ENCODE measurements around the gene BMPR1A. TPM values are rescaled to one million over a fixed set of nuclear protein-coding genes. Genes with fewer than 3 reads are reported as not detected.
A peak's percentile ranks its signal among the peaks of the same experiment; 100 is the strongest.

Gene BMPR1A
- total RNA-seq, 1 donor from 2014 or later: 66.4 TPM

DNA sequence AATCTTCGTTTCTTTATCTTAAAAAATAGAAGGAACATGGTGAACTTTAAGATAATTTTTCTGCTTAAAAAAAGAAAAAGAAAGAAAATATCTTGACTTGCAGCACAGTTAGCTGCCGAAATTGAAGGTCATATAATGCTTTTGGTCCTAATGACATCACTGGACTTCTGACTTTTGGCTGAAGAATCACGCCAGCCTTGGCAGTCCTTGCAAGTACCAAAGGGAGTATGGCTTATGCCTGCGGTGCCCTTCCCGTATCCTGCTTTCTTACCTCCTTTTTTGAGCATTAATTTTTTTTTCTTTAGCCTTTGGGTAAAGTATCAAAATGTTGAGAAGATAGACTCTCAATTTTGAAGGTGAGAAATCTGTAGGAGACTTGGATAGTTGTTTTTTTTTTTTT, 7.0 kb downstream of the BMPR1A start:
- no peak for DNase-seq (ENCODE audit: low spot score)

DNA sequence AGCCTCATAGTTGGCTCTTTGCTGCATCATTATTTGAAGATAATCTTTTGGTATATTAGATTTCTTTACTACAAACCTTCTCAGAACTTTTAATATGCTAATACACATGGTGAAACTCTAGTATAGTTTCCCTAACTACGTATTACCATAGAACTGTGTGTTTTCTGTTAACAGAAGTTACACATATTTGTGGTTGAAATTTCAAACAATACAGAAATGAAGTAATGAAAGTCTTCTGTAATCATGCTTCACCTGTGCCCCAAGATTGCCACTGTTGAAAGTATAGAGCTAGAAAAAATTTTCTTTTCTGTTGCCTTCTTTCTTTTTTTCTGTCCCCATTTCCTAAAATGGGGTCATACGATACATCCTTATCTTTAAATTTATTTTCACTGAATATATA, 9.1 kb downstream of the BMPR1A start:
- no peak for DNase-seq (ENCODE audit: low spot score)

DNA sequence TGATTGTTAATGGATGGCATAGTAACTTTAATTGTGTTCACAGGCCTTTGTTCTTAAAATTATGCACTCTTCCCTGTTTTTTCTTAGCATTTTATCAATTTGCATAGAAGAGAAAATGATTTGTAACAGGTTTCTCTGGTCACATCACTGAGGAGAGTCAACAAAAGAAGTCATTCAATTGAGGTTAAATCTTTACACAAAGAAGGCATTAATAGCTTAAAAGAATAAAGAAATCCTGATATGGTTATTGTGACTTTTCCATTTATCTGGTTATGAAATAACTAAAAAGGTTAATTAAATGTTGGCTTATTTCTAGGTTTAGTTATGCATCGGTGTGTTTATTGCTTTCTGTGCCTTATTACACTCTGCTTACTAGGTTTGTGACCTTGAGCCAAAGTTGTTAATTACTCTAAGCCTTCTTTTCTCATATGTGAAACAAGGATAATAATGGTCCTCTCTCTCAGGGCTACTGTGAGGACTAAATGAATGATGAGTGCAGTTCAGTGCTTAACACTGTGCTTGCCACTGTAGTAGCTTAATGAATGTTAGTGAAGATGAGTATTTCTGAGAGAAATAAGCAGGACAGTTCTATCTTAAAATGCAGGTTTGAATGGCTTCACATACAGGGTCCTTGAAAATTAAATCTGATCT, 12.1 kb downstream of the BMPR1A start:
- no peak for DNase-seq (ENCODE audit: low spot score)

DNA sequence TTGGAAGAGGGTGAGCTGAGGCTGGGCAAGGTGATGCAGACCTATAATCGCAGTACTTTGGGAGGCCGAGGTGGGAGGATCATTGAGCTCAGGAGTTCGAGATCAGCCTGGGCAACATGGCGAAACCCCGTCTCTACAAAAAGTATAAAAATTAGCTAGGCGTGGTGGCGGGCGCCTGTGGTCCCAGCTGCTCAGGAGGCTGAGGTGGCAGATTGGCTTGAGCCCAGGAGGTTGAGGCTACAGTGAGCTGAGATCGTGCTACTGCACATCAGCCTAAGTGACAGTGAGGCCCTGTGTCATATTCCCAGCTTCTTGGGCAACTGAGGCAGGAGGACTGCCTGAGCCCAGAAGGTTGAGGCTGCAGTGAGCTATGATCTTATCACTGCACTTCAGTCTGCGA, 13.6 kb downstream of the BMPR1A start:
- DNase-seq (ENCODE audit: low spot score): no peak

- no peak for DNase-seq (ENCODE audit: low spot score)
Observed at GRCh38 chr10:86770412-86770960, 14.1 kb downstream of the BMPR1A start.

- peak; percentile 32 for DNase-seq (ENCODE audit: low spot score)
Observed at GRCh38 chr10:86773498-86773897, 17.1 kb downstream of the BMPR1A start.

DNA sequence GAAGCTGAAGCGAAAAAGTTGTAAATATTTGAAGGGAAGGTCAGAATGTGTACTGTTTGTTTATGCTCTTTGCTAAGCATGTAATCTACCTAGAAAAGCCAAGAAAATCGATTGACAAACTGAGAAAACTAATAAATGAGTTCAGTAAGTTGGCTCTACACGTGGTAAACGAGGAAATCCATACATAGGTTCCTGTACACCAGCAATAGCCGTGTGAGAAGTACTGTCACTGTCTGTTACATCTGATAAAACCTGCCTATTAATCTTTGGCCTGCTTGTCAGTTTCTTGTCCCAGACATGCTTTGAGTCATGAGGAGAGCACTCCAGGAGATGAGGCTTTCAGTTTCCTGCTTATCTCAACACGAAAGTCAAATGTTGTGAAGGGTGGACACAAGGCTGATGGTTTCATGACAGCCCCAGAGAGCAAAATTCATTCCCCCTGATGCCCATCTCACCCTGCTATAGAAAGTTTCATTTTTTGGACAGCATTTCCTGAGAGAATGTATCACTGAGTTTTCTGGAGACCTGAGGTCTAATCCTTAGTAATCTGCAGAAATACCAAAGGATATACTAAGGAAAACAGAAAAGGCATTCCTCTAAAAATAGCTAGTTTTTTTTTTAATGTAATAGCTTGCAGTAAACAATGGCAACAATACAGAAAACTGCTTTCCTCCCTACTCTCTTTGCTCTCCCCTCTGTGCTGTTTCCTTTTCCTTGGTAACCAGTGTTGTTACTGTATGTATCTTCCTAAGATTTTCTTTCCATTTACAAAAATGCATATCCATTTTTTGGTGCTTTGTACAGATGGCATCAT, 18.8 kb downstream of the BMPR1A start:
- peak; percentile 22 for DNase-seq (ENCODE audit: low spot score)

DNA sequence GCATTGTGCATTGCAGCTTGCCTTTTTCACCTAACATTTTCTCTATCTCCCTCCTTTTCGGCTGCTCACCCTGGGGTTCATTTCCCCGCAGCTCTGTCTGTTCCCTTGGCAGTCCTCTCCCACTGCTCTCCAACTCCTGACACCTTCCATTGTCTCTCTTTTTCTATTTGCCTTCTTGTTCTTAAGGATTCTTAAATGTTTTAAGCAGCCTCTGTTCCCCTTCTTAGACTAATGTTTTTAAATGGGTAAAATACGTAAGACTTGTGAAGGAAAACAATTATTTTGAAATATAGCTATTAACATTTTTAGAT, 19.4 kb downstream of the BMPR1A start:
- DNase-seq (ENCODE audit: low spot score): no peak

- no peak for DNase-seq (ENCODE audit: low spot score)
Observed at GRCh38 chr10:86779220-86780017, 23.0 kb downstream of the BMPR1A start.

DNA sequence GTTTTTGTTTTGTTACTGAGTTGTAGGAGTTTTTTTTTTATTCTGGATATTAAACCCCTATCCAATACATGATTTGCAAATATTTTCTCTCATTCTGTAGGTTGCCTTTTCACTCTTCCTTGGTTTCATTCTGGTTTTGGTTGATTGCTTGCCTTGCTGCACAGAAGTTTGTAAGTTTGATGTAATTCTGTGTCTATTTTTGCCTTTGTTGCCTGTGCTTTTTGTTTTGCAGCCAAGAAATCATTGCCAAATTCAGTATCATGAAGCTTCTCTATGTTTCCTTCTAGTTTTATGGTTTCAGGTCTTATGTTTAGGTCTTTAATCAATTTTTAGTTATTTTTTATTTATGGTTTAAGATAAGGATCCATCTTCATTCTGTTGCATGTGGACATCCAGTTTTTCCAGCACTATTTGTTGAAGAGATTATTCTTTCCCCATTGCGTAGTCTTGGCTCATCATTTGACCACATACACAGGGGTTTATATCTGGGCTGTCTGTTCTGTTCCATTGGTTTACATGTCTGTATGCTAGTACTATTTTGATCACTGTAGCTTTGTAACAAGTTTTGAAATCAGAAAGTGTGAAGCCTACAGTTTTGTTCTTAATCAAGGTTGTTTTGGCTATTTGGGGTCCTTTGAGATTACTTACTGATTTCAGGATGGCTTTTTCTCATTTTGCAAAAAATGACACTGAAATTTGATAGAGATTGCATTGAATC, 26.4 kb downstream of the BMPR1A start:
- no peak for DNase-seq (ENCODE audit: low spot score)

DNA sequence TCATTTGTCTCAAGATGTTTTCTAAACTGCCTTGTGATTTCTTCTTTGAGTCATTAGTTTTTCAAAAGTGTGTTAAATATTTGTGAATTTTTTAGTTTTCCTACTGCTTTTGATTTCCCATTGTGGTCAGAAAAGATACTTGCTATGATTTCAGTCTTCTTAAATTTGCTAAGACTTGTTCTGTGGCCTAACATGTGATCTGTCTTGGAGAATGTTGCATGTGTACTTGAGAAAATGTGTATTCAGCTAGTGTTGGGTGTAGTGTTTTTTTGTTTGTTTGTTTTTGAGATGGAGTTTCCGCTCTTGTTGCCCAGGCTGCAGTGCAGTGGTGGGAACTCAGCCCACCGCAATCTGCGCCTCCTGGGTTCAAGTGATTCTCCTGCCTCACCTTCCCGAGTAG, 28.6 kb downstream of the BMPR1A start:
- no peak for DNase-seq (ENCODE audit: low spot score)

GRCh38 chr10:86785968-86786367, 29.5 kb downstream of the BMPR1A start:
- DNase-seq (ENCODE audit: low spot score): no peak

GRCh38 chr10:86786368-86786767, 29.9 kb downstream of the BMPR1A start:
- no peak for DNase-seq (ENCODE audit: low spot score)

GRCh38 chr10:86790394-86790793, 34.0 kb downstream of the BMPR1A start:
- no peak for DNase-seq (ENCODE audit: low spot score)

- no peak for DNase-seq (ENCODE audit: low spot score)
Observed at GRCh38 chr10:86792461-86793167, 36.2 kb downstream of the BMPR1A start.

DNA sequence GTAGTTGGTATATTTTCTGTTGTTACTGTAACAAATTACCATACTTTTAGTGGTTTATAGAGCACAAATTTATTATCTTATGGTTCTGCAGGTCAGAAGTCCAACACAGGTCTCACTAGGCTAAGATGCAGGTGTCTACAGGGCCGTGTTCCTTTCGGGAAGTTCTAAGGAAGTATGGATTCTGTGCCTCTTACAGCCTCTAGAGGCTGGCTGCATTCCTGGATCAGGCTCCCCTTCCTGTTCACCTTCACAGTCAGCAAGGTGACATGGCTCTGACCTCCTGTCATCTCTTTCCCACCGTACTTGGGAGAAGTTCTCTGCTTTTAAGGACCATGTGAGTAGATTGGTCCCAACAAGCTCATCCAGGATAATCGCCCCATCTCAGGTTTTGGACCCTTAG, 37.3 kb downstream of the BMPR1A start:
- DNase-seq (ENCODE audit: low spot score): no peak

GRCh38 chr10:86795353-86795752, 38.9 kb downstream of the BMPR1A start:
- peak; percentile 69 for DNase-seq (ENCODE audit: low spot score)

GRCh38 chr10:86798025-86798424, 41.6 kb downstream of the BMPR1A start:
- no peak for DNase-seq (ENCODE audit: low spot score)

GRCh38 chr10:86798611-86799010, 42.2 kb downstream of the BMPR1A start:
- DNase-seq (ENCODE audit: low spot score): no peak

DNA sequence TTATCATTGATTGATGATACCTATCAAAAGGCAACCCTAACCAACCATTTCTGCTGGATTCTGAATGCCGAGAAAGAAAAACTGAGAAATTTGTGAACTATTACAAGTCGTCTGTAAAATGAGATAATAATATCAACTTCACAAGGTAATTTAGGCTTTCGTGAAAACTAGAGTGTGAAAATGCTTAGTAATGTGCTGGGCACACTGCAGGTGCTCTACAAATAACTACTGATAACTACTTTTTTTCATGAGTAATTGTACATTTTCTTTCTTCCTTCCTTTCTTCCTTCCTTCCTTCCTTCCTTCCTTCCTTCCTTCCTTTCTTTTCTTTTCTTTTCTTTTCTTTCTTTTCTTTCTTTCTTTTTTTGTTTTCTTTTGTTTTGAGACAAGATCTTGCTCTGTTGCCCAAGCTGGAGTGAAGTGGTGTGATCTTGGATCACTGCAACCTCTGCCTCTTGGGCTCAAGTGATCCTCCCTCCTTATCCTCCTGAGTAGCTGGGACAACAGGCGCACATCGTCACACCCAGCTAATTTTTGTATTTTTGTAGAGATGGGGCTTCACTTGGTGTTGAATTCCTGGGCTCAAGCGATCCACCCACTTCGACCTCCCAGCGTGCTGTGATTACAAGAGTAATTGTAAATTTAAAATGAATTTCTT, 42.9 kb downstream of the BMPR1A start:
- DNase-seq (ENCODE audit: low spot score): no peak

Data from umbilical cord (tissue), 2 donors.